Endodermal cell (in vitro differentiated cells): ENCODE results near the gene SOX6. TPM values are rescaled to one million over a fixed set of nuclear protein-coding genes. Genes with fewer than 3 reads are reported as not detected.

Source experiments
- DNase-seq: peaks from one replicate; pipeline ENCODE4 v3.0.0-alpha.2; 2017
- H3K27ac ChIP-seq: 2 replicates; pipeline ENCODE4 v1.5.1; 2013; ENCODE audit warnings: mild to moderate bottlenecking, low read depth, low read length, moderate library complexity
- H3K27me3 ChIP-seq: 2 replicates; pipeline ENCODE4 v1.6.1; 2013; ENCODE audit warnings: mild to moderate bottlenecking, low read length, moderate library complexity; ENCODE audit not compliant: insufficient read depth, control insufficient read depth, poor library complexity, severe bottlenecking
- H3K36me3 ChIP-seq: 2 replicates; pipeline ENCODE4 v1.7.0; 2013; ENCODE audit warnings: mild to moderate bottlenecking, low read length, moderate library complexity; ENCODE audit not compliant: control insufficient read depth, insufficient read depth
- H3K4me1 ChIP-seq: one replicate; pipeline ENCODE4 v1.7.0; 2013; ENCODE audit warnings: low read length; ENCODE audit not compliant: control insufficient read depth, insufficient read depth
- H3K4me3 ChIP-seq: 2 replicates; pipeline ENCODE4 v1.5.1; 2013; ENCODE audit warnings: mild to moderate bottlenecking, low read length, moderate library complexity
- H3K9ac ChIP-seq: 2 replicates; pipeline ENCODE4 v1.6.1; 2013; ENCODE audit warnings: mild to moderate bottlenecking, low read length, moderate library complexity; ENCODE audit not compliant: poor library complexity, severe bottlenecking; ENCODE audit errors: extremely low read depth
- H3K9me3 ChIP-seq: 2 replicates; pipeline ENCODE4 v1.6.1; 2013; ENCODE audit warnings: mild to moderate bottlenecking, low read length, moderate library complexity; ENCODE audit not compliant: control insufficient read depth
- H3K27ac Mint-ChIP-seq: 2 replicates; pipeline ENCODE4 v1.8.0; 2020; ENCODE audit warnings: mixed read lengths
- H3K27me3 Mint-ChIP-seq: 2 replicates; pipeline ENCODE4 v1.8.0; 2021; ENCODE audit warnings: mild to moderate bottlenecking, mixed read lengths; ENCODE audit not compliant: insufficient read depth
- H3K36me3 Mint-ChIP-seq: 2 replicates; pipeline ENCODE4 v1.8.0; 2020; ENCODE audit warnings: low read depth, mixed read lengths
- H3K4me1 Mint-ChIP-seq: 2 replicates; pipeline ENCODE4 v1.8.0; 2020; ENCODE audit warnings: mixed read lengths
- H3K4me3 Mint-ChIP-seq: 2 replicates; pipeline ENCODE4 v1.8.0; 2020; ENCODE audit warnings: mild to moderate bottlenecking, moderate library complexity, mixed read lengths
- H3K9me3 Mint-ChIP-seq: 2 replicates; pipeline ENCODE4 v1.8.0; 2020; ENCODE audit warnings: mild to moderate bottlenecking, mixed read lengths
- CTCF ChIP-seq: fragments of 200-600 bp; sonication (generic); conservative IDR thresholded peaks from 2 replicates; pipeline ENCODE4 v1.5.0; 2021; ENCODE audit warnings: antibody characterized with exemption, mild to moderate bottlenecking
- WGBS, 2 experiments: methylation state at CpG; one replicate each; pipeline versions ENCODE4 v1.1.5 to v1.1.7; 2013; ENCODE audit warnings: missing lambda C conversion rate in 2 of 2, mixed read lengths in 1 of 2; ENCODE audit not compliant: insufficient coverage in 1 of 2, insufficient read length in 1 of 2; 5-methylcytosine and 5-hydroxymethylcytosine counted together
- total RNA-seq, 2 donors: library from RNA; stranded (reverse); fragmentation: NEBNext Ultra II Directional in 1 of 2; extraction: Animal tissue kit (Norgen Biotek cat#: 25700) in 1 of 2; gene quantifications; 2 replicates in 1 of 2; 3 replicates in 1 of 2; pipeline ENCODE4 v1.2.1, GENCODE V29; 2021

SOX6 gene
- total RNA-seq, 2 donors from 2014 or later: 0.13 to 0.20 TPM

- Mint-ChIP-seq H3K4me1 (peaks cover 24% of the 10 kb centered on the region), H3K36me3 (no peaks in the 10 kb centered on the region), H3K9me3 (no peaks in the 10 kb centered on the region), H3K27me3 (no peaks in the 10 kb centered on the region), H3K4me3 (no peak overlapping the region), H3K27ac (no peak overlapping the region)
- H3K27me3 ChIP-seq: no peaks in the 10 kb centered on the region
- no peak overlapping the region for H3K27ac ChIP-seq
- 71 to 80% methylated on average over 1 of the region's 1 CpG for WGBS, 2 experiments
- DNase-seq: no peak
- peaks cover 6% of the 10 kb centered on the region for H3K4me1 ChIP-seq
- H3K9ac ChIP-seq: no peak overlapping the region
- no peaks in the 10 kb centered on the region for H3K9me3 ChIP-seq
- TF ChIP-seq CTCF: no peak
- no peaks in the 10 kb centered on the region for H3K36me3 ChIP-seq
- H3K4me3 ChIP-seq: no peak overlapping the region
Measured at GRCh38 chr11:16121853-16122252, 234.5 kb downstream of the SOX6 start.

GRCh38 chr11:16120008-16120407 is 236.3 kb downstream of the SOX6 start:
- Histone ChIP-seq H3K4me1 (no peaks in the 10 kb centered on the region), H3K4me3 (no peak overlapping the region), H3K27ac (no peak overlapping the region), H3K36me3 (no peaks in the 10 kb centered on the region), H3K27me3 (no peaks in the 10 kb centered on the region), H3K9me3 (no peaks in the 10 kb centered on the region), H3K9ac (no peak overlapping the region)
- TF ChIP-seq CTCF: no peak
- Mint-ChIP-seq H3K27me3 (peaks cover 2% of the 10 kb centered on the region), H3K4me3 (no peak overlapping the region), H3K36me3 (no peaks in the 10 kb centered on the region), H3K9me3 (no peaks in the 10 kb centered on the region), H3K27ac (no peak overlapping the region), H3K4me1 (peaks cover 15% of the 10 kb centered on the region)
- no peak for DNase-seq

- H3K27ac ChIP-seq: no peak overlapping the region
- Mint-ChIP-seq H3K27me3 (peaks cover 4% of the 10 kb centered on the region), H3K4me3 (no peak overlapping the region), H3K36me3 (no peaks in the 10 kb centered on the region), H3K27ac (no peak overlapping the region), H3K4me1 (peaks cover 15% of the 10 kb centered on the region), H3K9me3 (no peaks in the 10 kb centered on the region)
- peaks cover 13% of the 10 kb centered on the region for H3K27me3 ChIP-seq
- H3K36me3 ChIP-seq: no peaks in the 10 kb centered on the region
- TF ChIP-seq CTCF: no peak
- no peak overlapping the region for H3K9ac ChIP-seq
- H3K4me3 ChIP-seq: no peak overlapping the region
- DNase-seq: no peak
- no peaks in the 10 kb centered on the region for H3K9me3 ChIP-seq
- no peaks in the 10 kb centered on the region for H3K4me1 ChIP-seq
- 78 to 91% methylated on average over 2 to 3 of the region's 4 CpGs for WGBS, 2 experiments
Measured at GRCh38 chr11:16117989-16118756, 238.2 kb downstream of the SOX6 start.
